Stimulated activated CD8-positive, alpha-beta memory T cell treated with anti-CD3 and anti-CD28 coated beads, Interleukin-4, amount 100 ng/mL, for 1 hour (primary cell): Measurements from ENCODE around the gene PFN4.
A peak's percentile ranks its signal among the peaks of the same experiment; 100 is the strongest.
"Not testable (repeated sequence)": the region's sequence is repeated elsewhere in the genome, so short reads cannot be mapped to it uniquely, and the experiment has no call there.

Source experiments
- DNase-seq, 2 donors: peaks; one replicate each; pipeline ENCODE4 v3.0.0-alpha.2; 2020; ENCODE audit warnings: low read depth in 2 of 2, low spot score in 1 of 2

PFN4 gene

GRCh38 chr2:24123195-24123921 is at the start of gene PFN4, which contains the start of gene FAM228B:
TSS of gene PFN4 (minus strand) at chr2:24123334. CDS start at chr2:24122535, 799 bp downstream.
TSS of gene FAM228B (plus strand) at chr2:24123469. CDS start at chr2:24124362, 893 bp downstream.
- peak; percentile 21 to 35 for DNase-seq

GRCh38 chr2:24169023-24169422 is 45.9 kb upstream of the PFN4 start:
- DNase-seq, result no peak

- no peak for DNase-seq
These were observed 41.4 kb upstream of the PFN4 start for GRCh38 chr2:24164416-24164973.

- no peak for DNase-seq
These were observed 40.5 kb upstream of the PFN4 start for GRCh38 chr2:24163601-24164000.

- no peak for DNase-seq
These were observed 40.1 kb upstream of the PFN4 start for GRCh38 chr2:24163186-24163585.

GRCh38 chr2:24162494-24162893 is 39.4 kb upstream of the PFN4 start:
- DNase-seq, result no peak

- no peak for DNase-seq
These were observed 37.6 kb upstream of the PFN4 start for GRCh38 chr2:24160761-24161160.

- no peak for DNase-seq
These were observed 36.6 kb upstream of the PFN4 start for GRCh38 chr2:24159708-24160107.

GRCh38 chr2:24158131-24158530 is 35.0 kb upstream of the PFN4 start:
- no peak for DNase-seq

- DNase-seq, result no peak
These were observed 30.3 kb upstream of the PFN4 start for GRCh38 chr2:24153478-24153877.

GRCh38 chr2:24152413-24153197 is 29.5 kb upstream of the PFN4 start:
- DNase-seq, result no peak

- DNase-seq, result no peak
These were observed 24.2 kb upstream of the PFN4 start for GRCh38 chr2:24147364-24147763.

- DNase-seq, result not testable (repeated sequence)
These were observed 17.2 kb upstream of the PFN4 start for GRCh38 chr2:24140305-24140704.

GRCh38 chr2:24132543-24132942 is 9.4 kb upstream of the PFN4 start:
- no peak for DNase-seq

GRCh38 chr2:24125956-24126355 is 2.8 kb upstream of the PFN4 start:
- no peak for DNase-seq

GRCh38 chr2:24123922-24124580 is 917 bp upstream of the PFN4 start:
- no peak for DNase-seq

GRCh38 chr2:24122366-24123194 is 554 bp downstream of the PFN4 start:
- DNase-seq, result peak in 1 of 2 donors; percentile 2

- no peak for DNase-seq
These were observed 1.7 kb downstream of the PFN4 start for GRCh38 chr2:24121469-24121868.

- no peak for DNase-seq
These were observed 2.1 kb downstream of the PFN4 start for GRCh38 chr2:24121066-24121465.

- no peak for DNase-seq
These were observed 5.2 kb downstream of the PFN4 start for GRCh38 chr2:24117902-24118301.

GRCh38 chr2:24115057-24115456 is 8.1 kb downstream of the PFN4 start:
- no peak for DNase-seq
